Smooth muscle cell (in vitro differentiated cells): ENCODE results near the gene RBM10. TPM values are rescaled to one million over a fixed set of nuclear protein-coding genes. Genes with fewer than 3 reads are reported as not detected.

Source experiments
- DNase-seq: peaks from one replicate; lab custom pipeline; 2025; ENCODE audit not compliant: unreplicated experiment; lab: John Stamatoyannopoulos, UW
- H2AFZ ChIP-seq: fragments of 200-600 bp; sonication (generic); 2 replicates; pipeline ENCODE4 v1.6.0; 2016; ENCODE audit warnings: antibody characterized with exemption, low read depth, mild to moderate bottlenecking
- H3F3A ChIP-seq: fragments of 200-600 bp; sonication (generic); 2 replicates; pipeline ENCODE4 v1.6.0; 2017; ENCODE audit warnings: antibody characterized with exemption, low read depth
- H3K27ac ChIP-seq: fragments of 200-600 bp; sonication (generic); 2 replicates; pipeline ENCODE4 v1.5.1; 2016; ENCODE audit warnings: low read depth, mild to moderate bottlenecking
- H3K27me3 ChIP-seq: fragments of 200-600 bp; sonication (generic); 2 replicates; pipeline ENCODE4 v1.6.1; 2016; ENCODE audit warnings: low read depth, mild to moderate bottlenecking
- H3K36me3 ChIP-seq: fragments of 200-600 bp; sonication (generic); 2 replicates; pipeline ENCODE4 v1.5.1; 2016; ENCODE audit warnings: low read depth
- H3K4me1 ChIP-seq: fragments of 200-600 bp; sonication (generic); 2 replicates; pipeline ENCODE4 v1.5.1; 2016; ENCODE audit warnings: low read depth
- H3K4me2 ChIP-seq: fragments of 200-600 bp; sonication (generic); 2 replicates; pipeline ENCODE4 v1.6.0; 2016; ENCODE audit warnings: mild to moderate bottlenecking
- H3K4me3 ChIP-seq: fragments of 200-600 bp; sonication (generic); 2 replicates; pipeline ENCODE4 v1.5.1; 2016; ENCODE audit warnings: mild to moderate bottlenecking
- H3K79me2 ChIP-seq: fragments of 200-600 bp; sonication (generic); 2 replicates; pipeline ENCODE4 v1.6.0; 2016; ENCODE audit warnings: low read depth, mild to moderate bottlenecking
- H3K9ac ChIP-seq: fragments of 200-600 bp; sonication (generic); 2 replicates; pipeline ENCODE4 v1.6.0; 2016; ENCODE audit warnings: low read depth
- H3K9me3 ChIP-seq: fragments of 200-600 bp; sonication (generic); replicated peaks from 2 replicates; pipeline ENCODE4 v1.5.1; 2016; ENCODE audit warnings: low read depth
- H4K20me1 ChIP-seq: fragments of 200-600 bp; sonication (generic); 2 replicates; pipeline ENCODE4 v1.6.0; 2016; ENCODE audit warnings: low read depth
- WGBS: methylation state at CpG from one replicate; pipeline ENCODE4 v1.1.7; 2016; ENCODE audit warnings: low lambda C conversion rate; 5-methylcytosine and 5-hydroxymethylcytosine counted together
- polyA plus RNA-seq: library from polyadenylated mRNA; unstranded; fragments of >200 nt; fragmentation: Nextera tagmentation; extraction: Ambion mirVana; gene quantifications from 2 replicates; pipeline ENCODE4 v1.2.1, GENCODE V29; 2016
- total RNA-seq: library from RNA; depleted of rRNA; stranded (reverse); fragments of >200 nt; gene quantifications from 2 replicates; pipeline ENCODE4 v1.2.3, GENCODE V29; 2014
- TF ChIP-seq, protein P1 (sequence below): fragments of 200-600 bp; sonication (generic); IDR thresholded peaks from 2 replicates; pipeline ENCODE4 v1.5.1; 2017; ENCODE audit warnings: borderline replicate concordance, mild to moderate bottlenecking, antibody characterized with exemption; ENCODE audit not compliant: insufficient read depth, poor library complexity, severe bottlenecking

The RBM10 gene
- total and polyA plus RNA-seq, 2 experiments from 2014 or later, result 18.3 to 39.2 TPM

- no peaks in the 10 kb centered on the region for H3K27me3 ChIP-seq
- no peaks in the 10 kb centered on the region for H3F3A ChIP-seq
- H3K36me3 ChIP-seq, result peaks cover 13% of the 10 kb centered on the region
- no peak overlapping the region for H3K4me2 ChIP-seq
- H3K79me2 ChIP-seq, result peaks cover 46% of the 10 kb centered on the region
- peaks cover 97% of the 10 kb centered on the region for H4K20me1 ChIP-seq
- H3K9ac ChIP-seq, result no peak overlapping the region
- no peak overlapping the region for H3K4me3 ChIP-seq
- DNase-seq, result no peak
- WGBS, result 97% methylated on average over 9 of the region's 9 CpGs
- H2AFZ ChIP-seq, result no peak overlapping the region
- no peak overlapping the region for H3K27ac ChIP-seq
- TF ChIP-seq, protein P1, sequence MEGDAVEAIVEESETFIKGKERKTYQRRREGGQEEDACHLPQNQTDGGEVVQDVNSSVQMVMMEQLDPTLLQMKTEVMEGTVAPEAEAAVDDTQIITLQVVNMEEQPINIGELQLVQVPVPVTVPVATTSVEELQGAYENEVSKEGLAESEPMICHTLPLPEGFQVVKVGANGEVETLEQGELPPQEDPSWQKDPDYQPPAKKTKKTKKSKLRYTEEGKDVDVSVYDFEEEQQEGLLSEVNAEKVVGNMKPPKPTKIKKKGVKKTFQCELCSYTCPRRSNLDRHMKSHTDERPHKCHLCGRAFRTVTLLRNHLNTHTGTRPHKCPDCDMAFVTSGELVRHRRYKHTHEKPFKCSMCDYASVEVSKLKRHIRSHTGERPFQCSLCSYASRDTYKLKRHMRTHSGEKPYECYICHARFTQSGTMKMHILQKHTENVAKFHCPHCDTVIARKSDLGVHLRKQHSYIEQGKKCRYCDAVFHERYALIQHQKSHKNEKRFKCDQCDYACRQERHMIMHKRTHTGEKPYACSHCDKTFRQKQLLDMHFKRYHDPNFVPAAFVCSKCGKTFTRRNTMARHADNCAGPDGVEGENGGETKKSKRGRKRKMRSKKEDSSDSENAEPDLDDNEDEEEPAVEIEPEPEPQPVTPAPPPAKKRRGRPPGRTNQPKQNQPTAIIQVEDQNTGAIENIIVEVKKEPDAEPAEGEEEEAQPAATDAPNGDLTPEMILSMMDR, result no peak
- peaks cover 25% of the 10 kb centered on the region for H3K4me1 ChIP-seq
- H3K9me3 ChIP-seq, result no peaks in the 10 kb centered on the region
These were observed 55.5 kb downstream of the RBM10 start for GRCh38 chrX:47200385-47201150.

DNA sequence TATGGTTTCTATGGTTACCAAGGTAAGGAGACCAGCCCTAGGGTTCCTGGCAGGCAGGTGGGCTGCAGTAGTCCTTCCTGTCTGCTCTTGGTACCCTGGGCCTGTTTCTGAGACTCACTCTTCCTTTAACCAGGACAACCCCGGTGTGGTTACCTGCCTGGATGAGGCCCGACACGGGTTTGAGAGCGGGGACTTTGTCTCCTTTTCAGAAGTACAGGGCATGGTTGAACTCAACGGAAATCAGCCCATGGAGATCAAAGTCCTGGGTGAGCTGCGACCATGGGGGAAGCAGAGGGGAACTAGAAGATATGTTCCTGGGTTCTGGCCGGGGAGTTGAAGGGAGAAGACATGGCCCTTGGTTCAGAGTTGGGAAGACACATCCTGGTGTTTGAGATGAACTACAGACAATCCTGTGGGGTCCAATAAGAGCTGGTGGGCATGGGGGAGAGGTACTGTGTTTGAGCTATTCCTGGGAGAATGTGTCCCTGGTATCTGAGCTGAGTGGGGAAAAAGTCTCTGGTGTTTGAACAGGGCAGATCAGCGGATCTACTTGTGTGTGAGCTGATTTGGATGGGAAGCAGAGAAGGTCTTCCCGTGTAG is 56.4 kb downstream of the RBM10 start:
- no peak overlapping the region for H3K27ac ChIP-seq
- no peak overlapping the region for H3K4me2 ChIP-seq
- peaks cover 37% of the 10 kb centered on the region for H3K79me2 ChIP-seq
- no peaks in the 10 kb centered on the region for H3F3A ChIP-seq
- no peak overlapping the region for H3K9ac ChIP-seq
- H4K20me1 ChIP-seq, result peaks cover 97% of the 10 kb centered on the region
- TF ChIP-seq, protein P1, result no peak
- H3K4me1 ChIP-seq, result peaks cover 16% of the 10 kb centered on the region
- 86% methylated on average over 9 of the region's 9 CpGs for WGBS
- H3K36me3 ChIP-seq, result peaks cover 20% of the 10 kb centered on the region
- no peak for DNase-seq
- H3K27me3 ChIP-seq, result no peaks in the 10 kb centered on the region
- H2AFZ ChIP-seq, result no peak overlapping the region
- no peak overlapping the region for H3K4me3 ChIP-seq
- H3K9me3 ChIP-seq, result no peaks in the 10 kb centered on the region

- H3K79me2 ChIP-seq, result peaks cover 28% of the 10 kb centered on the region
- H3K27ac ChIP-seq, result no peak overlapping the region
- H2AFZ ChIP-seq, result no peak overlapping the region
- WGBS, result over 99% methylated on average over 11 of the region's 11 CpGs
- H3F3A ChIP-seq, result peaks cover 3% of the 10 kb centered on the region
- H3K9ac ChIP-seq, result no peak overlapping the region
- peaks cover 96% of the 10 kb centered on the region for H4K20me1 ChIP-seq
- peaks cover 22% of the 10 kb centered on the region for H3K36me3 ChIP-seq
- H3K4me1 ChIP-seq, result peaks cover 7% of the 10 kb centered on the region
- no peaks in the 10 kb centered on the region for H3K9me3 ChIP-seq
- no peak overlapping the region for H3K4me3 ChIP-seq
- H3K27me3 ChIP-seq, result no peaks in the 10 kb centered on the region
- DNase-seq, result no peak
- H3K4me2 ChIP-seq, result no peak overlapping the region
- TF ChIP-seq, protein P1, result no peak
These were observed 57.3 kb downstream of the RBM10 start for GRCh38 chrX:47202316-47202715.
